GM18520 (cell line): ENCODE results near the gene PPP1R14C.

Experiments
- ATAC-seq: cut with Tn5 transposase; IDR thresholded peaks from one replicate; pipeline ENCODE4 v1.9.1; 2021; ENCODE audit not compliant: unreplicated experiment

Gene PPP1R14C

GRCh38 chr6:150245148-150245935 is 102.5 kb downstream of the PPP1R14C start:
- ATAC-seq: no peak

DNA sequence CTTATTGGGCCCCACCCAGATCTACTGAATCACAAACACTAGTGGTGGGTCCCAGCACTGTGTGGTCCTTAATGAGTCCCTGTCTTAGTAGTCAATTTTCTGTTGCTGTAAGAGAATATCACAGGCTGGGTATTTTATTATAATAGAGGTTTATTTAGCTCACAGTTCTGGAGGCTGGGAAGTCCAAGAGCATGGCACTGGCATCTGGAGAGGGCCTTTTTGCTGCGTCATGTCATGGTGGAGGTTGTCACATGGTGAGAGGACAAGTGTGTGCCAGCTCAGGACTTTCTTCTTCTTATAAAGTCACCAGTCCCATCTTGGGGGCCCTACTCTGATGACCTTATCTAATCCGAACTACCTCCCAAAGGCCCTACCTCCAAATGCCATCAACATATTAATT is 105.0 kb downstream of the PPP1R14C start:
- ATAC-seq: no peak

DNA sequence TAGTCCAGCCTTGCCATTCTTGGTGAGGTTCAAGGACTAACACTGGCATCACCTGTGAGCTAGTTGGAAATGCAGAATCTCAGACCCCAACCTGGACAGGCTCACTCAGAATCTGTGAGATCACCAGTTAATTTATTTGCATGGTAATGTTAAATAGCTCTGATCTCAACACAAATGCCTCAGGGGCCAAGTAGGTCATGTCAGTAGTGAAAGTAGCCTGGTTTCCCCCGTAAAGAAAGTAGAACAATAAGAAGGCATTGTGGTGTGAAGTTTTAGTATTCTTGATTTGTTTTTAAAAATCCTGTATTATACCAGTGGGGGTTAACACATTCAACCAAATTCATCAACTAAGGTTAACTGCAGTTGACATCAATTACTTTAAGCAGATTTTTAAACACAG is 105.5 kb downstream of the PPP1R14C start:
- no peak for ATAC-seq

DNA sequence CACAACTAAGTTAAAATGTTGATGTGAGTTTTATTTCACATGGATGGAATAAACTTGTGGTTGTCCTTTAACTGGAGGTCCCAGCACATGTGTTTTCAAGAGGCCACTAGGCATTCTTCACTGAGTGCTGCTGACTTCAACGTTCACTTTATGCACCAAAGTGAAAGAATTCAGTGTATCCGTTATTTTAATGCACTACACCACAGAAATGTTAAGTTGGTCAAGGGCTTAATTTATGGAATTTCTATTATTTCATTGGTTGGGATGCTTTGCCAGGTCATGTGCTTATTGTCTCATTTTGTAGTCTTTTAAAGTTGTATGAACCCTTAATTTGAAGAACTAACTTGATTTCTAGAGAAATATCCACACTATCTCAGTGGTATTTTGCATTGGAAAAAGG is 106.4 kb downstream of the PPP1R14C start:
- ATAC-seq: no peak

DNA sequence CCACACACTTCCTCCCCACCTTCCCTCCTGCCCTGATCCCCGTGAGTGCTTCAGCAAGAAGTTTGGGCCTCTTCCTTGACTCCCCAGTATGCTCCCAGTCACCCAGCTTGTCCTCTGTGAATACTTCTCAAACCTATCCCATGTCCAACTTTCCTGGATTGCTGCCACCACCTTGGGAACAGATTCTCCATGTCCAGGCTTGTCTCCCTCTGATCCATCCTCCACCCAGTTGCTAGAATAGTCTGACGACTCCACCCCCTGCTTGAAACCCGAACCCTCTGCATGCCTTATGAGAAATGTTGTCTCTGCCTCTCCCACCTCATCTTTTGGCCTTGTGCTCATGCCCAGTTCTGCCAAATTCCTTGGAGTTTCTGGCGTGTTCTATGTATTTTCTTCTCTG is 108.0 kb downstream of the PPP1R14C start:
- no peak for ATAC-seq

DNA sequence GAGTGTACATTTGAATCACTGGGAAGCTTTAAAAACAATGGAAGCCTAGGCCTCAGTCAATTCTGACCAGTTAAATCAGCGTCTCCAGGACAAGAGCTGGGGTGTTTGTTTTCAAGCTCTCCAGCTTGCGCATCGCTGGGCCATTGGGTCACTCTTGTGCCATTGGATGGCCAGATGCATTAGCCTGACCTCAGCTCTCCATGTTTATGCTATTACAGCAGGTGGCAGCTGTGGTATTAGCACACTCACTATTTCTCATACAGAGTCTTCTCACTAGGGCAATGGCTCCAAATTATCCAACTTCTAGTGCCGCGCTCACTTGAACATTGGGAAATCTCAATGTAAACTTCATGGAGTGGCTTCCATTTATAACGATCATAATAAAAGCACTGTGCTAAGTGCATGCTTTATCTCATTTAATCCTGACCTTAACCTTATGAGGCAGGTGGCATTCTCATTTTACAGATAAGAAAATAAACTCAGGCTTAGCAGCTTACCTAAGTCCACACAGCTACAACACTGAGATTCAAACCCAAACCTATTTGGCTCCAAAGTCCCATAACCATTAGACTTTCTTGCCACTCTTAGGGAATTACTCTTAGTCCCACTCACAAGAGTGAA is 108.8 kb downstream of the PPP1R14C start:
- no peak for ATAC-seq

DNA sequence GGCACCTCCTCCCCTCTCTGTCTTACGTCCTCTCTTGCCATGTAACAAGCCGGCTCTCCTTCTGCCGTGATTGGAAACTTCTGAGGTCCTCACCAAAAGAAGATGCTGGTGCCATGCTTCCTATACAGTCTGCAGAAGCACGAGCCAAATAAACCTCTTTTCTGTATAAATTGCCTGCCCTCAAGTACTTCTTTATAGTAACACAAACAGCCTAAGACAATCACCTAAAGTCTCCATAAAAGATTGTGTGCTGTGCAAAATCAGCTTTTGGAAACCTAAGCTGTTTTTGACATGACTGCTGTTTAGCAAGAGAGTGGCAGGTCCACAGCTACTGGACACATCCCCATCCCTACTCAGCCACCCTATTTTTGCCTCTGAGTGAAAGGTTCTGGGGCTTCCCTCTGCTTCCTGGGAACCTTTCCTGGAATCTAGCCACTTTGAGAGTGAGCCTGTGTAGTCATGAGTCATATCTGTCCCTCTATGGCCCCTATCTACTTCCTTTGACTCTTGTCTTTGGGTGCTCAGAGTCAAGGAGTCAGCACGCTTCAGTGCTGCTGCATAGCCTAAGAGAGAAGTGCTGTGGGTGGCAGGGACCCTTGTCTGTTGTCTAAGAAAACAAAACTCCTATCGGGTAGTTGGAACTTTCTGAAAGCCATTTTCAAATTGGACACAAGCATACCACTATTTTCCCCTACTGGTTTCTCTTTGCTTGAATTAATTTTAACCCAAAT is 110.0 kb downstream of the PPP1R14C start:
- ATAC-seq: no peak

- ATAC-seq: no peak
Observed at GRCh38 chr6:150253489-150253888, 110.6 kb downstream of the PPP1R14C start.

DNA sequence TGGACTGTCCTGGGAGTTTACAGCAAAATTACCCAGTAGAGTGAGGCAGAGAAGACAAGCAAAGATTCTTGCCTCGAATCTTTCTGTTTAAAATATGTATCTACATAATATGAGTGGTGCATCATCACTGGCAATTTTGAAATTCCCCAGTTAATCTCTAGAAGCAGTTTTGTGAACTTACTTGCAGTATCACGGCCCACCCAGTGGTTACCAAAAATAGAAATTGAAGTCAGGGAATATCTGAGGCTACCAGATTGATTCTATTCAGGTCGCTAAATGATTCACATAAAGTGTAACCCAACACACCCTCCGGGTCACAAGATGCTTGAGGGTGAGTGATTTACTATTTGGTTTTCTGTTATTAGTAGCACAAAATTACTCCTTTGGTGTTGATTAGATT is 111.9 kb downstream of the PPP1R14C start:
- no peak for ATAC-seq

- ATAC-seq: no peak
Observed at GRCh38 chr6:150255840-150256239, 113.0 kb downstream of the PPP1R14C start.

- no peak for ATAC-seq
Observed at GRCh38 chr6:150256618-150257272, 113.9 kb downstream of the PPP1R14C start.

DNA sequence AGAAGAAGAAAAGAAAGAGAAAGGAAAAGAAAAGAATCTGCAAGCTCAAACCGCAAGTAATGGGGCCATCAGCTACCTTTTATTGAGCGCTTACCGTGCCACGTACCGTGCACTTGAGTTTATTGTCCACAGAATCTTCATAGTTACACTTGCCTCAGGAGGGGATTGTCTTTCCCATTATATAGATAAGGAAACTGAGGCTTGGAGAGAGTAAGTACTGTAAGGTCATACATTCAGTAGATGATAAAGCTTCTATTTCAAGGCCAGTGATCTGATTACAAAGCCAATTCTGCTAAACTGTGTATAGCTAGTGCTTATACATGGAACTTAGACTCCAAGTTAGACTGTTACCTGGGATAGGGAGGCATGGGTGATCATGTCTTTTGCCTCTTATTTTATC is 115.5 kb downstream of the PPP1R14C start:
- no peak for ATAC-seq

- ATAC-seq: no peak
Observed at GRCh38 chr6:150260931-150261330, 118.1 kb downstream of the PPP1R14C start.

- no peak for ATAC-seq
Observed at GRCh38 chr6:150261997-150262697, 119.3 kb downstream of the PPP1R14C start.

DNA sequence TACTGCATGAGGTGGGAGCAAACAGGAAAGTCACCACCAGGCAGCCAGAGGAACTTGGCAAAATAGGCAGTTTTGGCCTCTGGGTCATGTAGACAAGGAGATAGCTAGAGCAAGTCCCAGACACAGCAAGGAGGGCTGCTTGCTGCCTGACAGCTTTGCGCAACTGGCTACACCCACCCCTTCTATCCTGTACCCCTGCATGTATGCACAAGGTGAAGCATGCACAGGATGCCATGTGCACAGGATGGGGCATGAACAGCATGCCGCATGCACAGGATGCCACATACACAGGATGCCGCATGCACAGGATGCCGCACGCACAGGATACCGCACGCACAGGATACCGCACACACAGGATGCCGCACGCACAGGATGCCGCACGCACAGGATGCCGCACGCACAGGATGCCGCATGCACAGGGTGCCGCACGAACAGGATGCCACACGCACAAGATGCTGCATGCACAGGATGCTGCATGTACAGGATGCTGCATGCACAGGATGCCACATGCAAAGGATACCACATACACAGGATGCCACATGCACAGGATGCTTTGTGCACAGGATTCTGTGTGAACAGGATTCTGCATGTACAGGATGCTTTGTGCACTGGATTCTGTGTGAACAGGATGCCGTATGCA is 121.0 kb downstream of the PPP1R14C start:
- no peak for ATAC-seq

DNA sequence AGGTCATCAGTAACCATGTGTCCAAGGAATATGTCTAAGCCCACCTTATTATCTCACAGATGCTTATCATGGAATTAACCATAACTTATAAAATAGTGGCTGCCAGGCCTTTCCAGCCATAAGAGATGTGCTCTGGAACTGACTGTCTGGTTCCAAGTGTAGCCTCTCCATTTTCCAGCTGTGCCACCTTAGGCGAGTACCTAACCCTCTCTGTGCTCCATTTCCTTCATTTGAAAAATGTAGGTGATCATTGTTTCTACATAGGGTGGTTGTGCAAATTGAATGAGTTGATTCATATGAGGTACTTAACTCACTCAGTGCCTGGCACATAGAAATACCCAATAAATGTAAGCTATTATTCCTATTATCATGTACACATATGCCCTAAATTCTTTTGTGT is 123.5 kb downstream of the PPP1R14C start:
- ATAC-seq: no peak

- no peak for ATAC-seq
Observed at GRCh38 chr6:150266963-150267685, 124.3 kb downstream of the PPP1R14C start.

- ATAC-seq: no peak
Observed at GRCh38 chr6:150267686-150268561, 125.1 kb downstream of the PPP1R14C start.
